ENCODE results near the gene SMG7.

The SMG7 gene

DNA sequence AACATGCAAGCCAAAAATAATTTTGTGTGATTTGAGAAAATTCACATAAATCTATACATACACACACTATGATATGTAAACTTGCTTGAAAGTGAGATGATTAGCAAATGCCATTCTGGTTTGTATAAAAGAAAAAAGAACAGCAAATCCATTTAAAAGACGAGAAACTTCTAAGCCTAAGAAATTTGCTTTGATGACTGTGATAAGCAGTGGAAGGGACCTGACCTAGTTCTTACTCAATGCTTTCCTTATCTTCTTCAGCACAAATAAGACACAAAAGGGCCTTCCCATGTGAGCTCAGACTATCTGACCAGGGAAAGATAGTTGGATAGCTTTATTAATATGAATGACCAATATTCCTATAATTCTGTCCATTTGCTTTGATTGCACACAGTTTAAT is 28.8 kb upstream of the SMG7 start:
- H3K27ac ChIP-seq (ENCODE audit: low read depth, low read length): no peak overlapping the region
- no peak for TF ChIP-seq EZH2phosphoT487 (IDR thresholded peaks at IDR 0.05; ENCODE audit: borderline replicate concordance, low read length)
- TF ChIP-seq CTCF (IDR thresholded peaks at IDR 0.05; ENCODE audit: low read depth, low read length, poor library complexity, severe bottlenecking): no peak
- H3K4me1 ChIP-seq (ENCODE audit: control insufficient read depth, low read length): no peaks in the 10 kb centered on the region
- H3K27me3 ChIP-seq (ENCODE audit: control insufficient read depth, low read length): peaks cover 16% of the 10 kb centered on the region; the same call in 1 of the 2 replicates
- no peaks in the 10 kb centered on the region for H3K36me3 ChIP-seq (ENCODE audit: control insufficient read depth, low read length)
- H3K9me2 ChIP-seq (replicated peaks; ENCODE audit: control insufficient read depth, low read length): no peaks in the 10 kb centered on the region
- H3K9me3 ChIP-seq (ENCODE audit: control insufficient read depth, insufficient read depth, low read length): no peaks in the 10 kb centered on the region
- no peak overlapping the region for H3K4me3 ChIP-seq (ENCODE audit: low read length)
- H3K79me2 ChIP-seq (ENCODE audit: control insufficient read depth, low read length): no peaks in the 10 kb centered on the region
- no peak overlapping the region for H3K4me2 ChIP-seq (ENCODE audit: low read length)
- no peaks in the 10 kb centered on the region for H4K20me1 ChIP-seq (ENCODE audit: control insufficient read depth, insufficient read depth, low read depth, low read length)
- no peaks in the 10 kb centered on the region for H3F3A ChIP-seq (ENCODE audit: control insufficient read depth, insufficient read depth)

- Histone ChIP-seq H3K9me2 (replicated peaks; ENCODE audit: control insufficient read depth, low read length) (no peaks in the 10 kb centered on the region), H3K79me2 (ENCODE audit: control insufficient read depth, low read length) (no peaks in the 10 kb centered on the region), H3K36me3 (ENCODE audit: control insufficient read depth, low read length) (no peaks in the 10 kb centered on the region), H3K9me3 (ENCODE audit: control insufficient read depth, insufficient read depth, low read length) (no peaks in the 10 kb centered on the region), H3F3A (ENCODE audit: control insufficient read depth, insufficient read depth) (no peaks in the 10 kb centered on the region), H3K4me1 (ENCODE audit: control insufficient read depth, low read length) (no peaks in the 10 kb centered on the region), H3K27ac (ENCODE audit: low read depth, low read length) (no peak overlapping the region), H4K20me1 (ENCODE audit: control insufficient read depth, insufficient read depth, low read depth, low read length) (no peaks in the 10 kb centered on the region), H3K27me3 (ENCODE audit: control insufficient read depth, low read length) (peaks cover 13% of the 10 kb centered on the region; the same call in 1 of the 2 replicates), H3K4me3 (ENCODE audit: low read length) (no peak overlapping the region), H3K4me2 (ENCODE audit: low read length) (no peak overlapping the region)
- TF ChIP-seq EZH2phosphoT487 (IDR thresholded peaks at IDR 0.05; ENCODE audit: borderline replicate concordance, low read length): no peak
- no peak for TF ChIP-seq CTCF (IDR thresholded peaks at IDR 0.05; ENCODE audit: low read depth, low read length, poor library complexity, severe bottlenecking)
Measured at GRCh38 chr1:183444243-183444642, 28.1 kb upstream of the SMG7 start.

- H3K9me2 ChIP-seq (replicated peaks; ENCODE audit: control insufficient read depth, low read length): no peaks in the 10 kb centered on the region
- no peaks in the 10 kb centered on the region for H3K4me1 ChIP-seq (ENCODE audit: control insufficient read depth, low read length)
- no peak overlapping the region for H3K4me2 ChIP-seq (ENCODE audit: low read length)
- TF ChIP-seq EZH2phosphoT487 (IDR thresholded peaks at IDR 0.05; ENCODE audit: borderline replicate concordance, low read length): no peak
- TF ChIP-seq CTCF (IDR thresholded peaks at IDR 0.05; ENCODE audit: low read depth, low read length, poor library complexity, severe bottlenecking): no peak
- H3K36me3 ChIP-seq (ENCODE audit: control insufficient read depth, low read length): no peaks in the 10 kb centered on the region
- no peaks in the 10 kb centered on the region for H3K79me2 ChIP-seq (ENCODE audit: control insufficient read depth, low read length)
- H3K27ac ChIP-seq (ENCODE audit: low read depth, low read length): no peak overlapping the region
- no peaks in the 10 kb centered on the region for H3K9me3 ChIP-seq (ENCODE audit: control insufficient read depth, insufficient read depth, low read length)
- H3F3A ChIP-seq (ENCODE audit: control insufficient read depth, insufficient read depth): no peaks in the 10 kb centered on the region
- peaks cover 5% of the 10 kb centered on the region; the same call in 1 of the 2 replicates for H3K27me3 ChIP-seq (ENCODE audit: control insufficient read depth, low read length)
- H4K20me1 ChIP-seq (ENCODE audit: control insufficient read depth, insufficient read depth, low read depth, low read length): no peaks in the 10 kb centered on the region
- no peak overlapping the region for H3K4me3 ChIP-seq (ENCODE audit: low read length)
Measured at GRCh38 chr1:183449223-183449770, 23.0 kb upstream of the SMG7 start.
